CD14-positive monocyte (primary cell): ENCODE results near the gene SOWAHC. TPM values are rescaled to one million over a fixed set of nuclear protein-coding genes. Genes with fewer than 3 reads are reported as not detected.
A peak's percentile ranks its signal among the peaks of the same experiment; 100 is the strongest.

ENCODE experiments used
- DNase-seq, 3 donors: peaks; one replicate each; pipeline ENCODE4 v3.0.0-alpha.2; 2011 to 2022
- H2AFZ ChIP-seq: 2 replicates; pipeline ENCODE4 v1.6.0; 2012; ENCODE audit warnings: mild to moderate bottlenecking, low read depth, low read length, inconsistent platforms; ENCODE audit not compliant: insufficient read depth, poor library complexity, severe bottlenecking
- H3K27ac ChIP-seq, 2 donors: 1 replicate in 1 of 2; 2 replicates in 1 of 2; pipeline ENCODE4 v1.5.1; 2012 to 2013; ENCODE audit warnings: low read length in 2 of 2, control low read depth in 1 of 2, inconsistent platforms in 1 of 2, low read depth in 1 of 2, mild to moderate bottlenecking in 1 of 2
- H3K27me3 ChIP-seq, 2 donors: one replicate each; pipeline versions ENCODE4 v1.6.0 to v1.6.1; 2011 to 2013; ENCODE audit warnings: low read length in 2 of 2; ENCODE audit not compliant: control insufficient read depth in 2 of 2, insufficient read depth in 2 of 2
- H3K36me3 ChIP-seq, 2 donors: replicated peaks in 1 of 2; 1 replicate in 1 of 2; 2 replicates in 1 of 2; pipeline versions ENCODE4 v1.5.1 to v1.6.1; 2012 to 2013; ENCODE audit warnings: low read length in 2 of 2, control low read depth in 1 of 2, inconsistent platforms in 1 of 2, mild to moderate bottlenecking in 1 of 2; ENCODE audit not compliant: insufficient read depth in 2 of 2, control insufficient read depth in 1 of 2
- H3K4me1 ChIP-seq, 2 donors: 1 replicate in 1 of 2; 2 replicates in 1 of 2; pipeline versions ENCODE4 v1.5.1 to v1.6.1; 2012 to 2013; ENCODE audit warnings: low read length in 2 of 2, control low read depth in 1 of 2, inconsistent platforms in 1 of 2, mild to moderate bottlenecking in 1 of 2, moderate library complexity in 1 of 2; ENCODE audit not compliant: insufficient read depth in 2 of 2, control insufficient read depth in 1 of 2
- H3K4me2 ChIP-seq: replicated peaks from 2 replicates; pipeline ENCODE3; 2012; ENCODE audit warnings: low read length, moderate library complexity, mild to moderate bottlenecking; ENCODE audit not compliant: poor library complexity, severe bottlenecking; ENCODE audit errors: extremely low read depth
- H3K4me3 ChIP-seq, 3 experiments: fragments of 200-600 bp in 1 of 3; sonication (generic) in 1 of 3; replicated peaks in 1 of 3; 1 replicate in 2 of 3; 2 replicates in 1 of 3; pipeline ENCODE4 v1.5.1; 2011 to 2013; ENCODE audit warnings: low read length in 3 of 3, mild to moderate bottlenecking in 3 of 3, control low read depth in 2 of 3, low read depth in 2 of 3, inconsistent platforms in 1 of 3, moderate library complexity in 1 of 3
- H3K79me2 ChIP-seq: 2 replicates; pipeline ENCODE4 v1.6.0; 2012; ENCODE audit warnings: mild to moderate bottlenecking, control low read depth, inconsistent platforms, low read length, moderate library complexity; ENCODE audit not compliant: insufficient read depth
- H3K9ac ChIP-seq: 2 replicates; pipeline ENCODE4 v1.6.0; 2017; ENCODE audit warnings: low read length, mild to moderate bottlenecking; ENCODE audit not compliant: insufficient read depth, poor library complexity, severe bottlenecking
- H3K9me3 ChIP-seq, 2 donors: replicated peaks in 1 of 2; 1 replicate in 1 of 2; 2 replicates in 1 of 2; pipeline versions ENCODE4 v1.5.1 to v1.6.1; 2012 to 2013; ENCODE audit warnings: low read length in 2 of 2, control low read depth in 1 of 2; ENCODE audit not compliant: control insufficient read depth in 1 of 2, insufficient read depth in 1 of 2
- H4K20me1 ChIP-seq: 2 replicates; pipeline ENCODE4 v1.6.0; 2012; ENCODE audit warnings: mild to moderate bottlenecking, low read length, control low read depth, moderate library complexity; ENCODE audit not compliant: insufficient read depth
- H3K27ac Mint-ChIP-seq, 7 donors: one replicate each; pipeline ENCODE4 v1.8.0; 2020; ENCODE audit warnings: mild to moderate bottlenecking in 7 of 7, mixed read lengths in 7 of 7, moderate library complexity in 6 of 7, inconsistent platforms in 2 of 7
- H3K27me3 Mint-ChIP-seq, 3 donors: one replicate each; pipeline ENCODE4 v1.8.0; 2021 to 2022; ENCODE audit warnings: low read depth in 3 of 3, mild to moderate bottlenecking in 3 of 3, mixed read lengths in 3 of 3, moderate library complexity in 3 of 3, inconsistent platforms in 1 of 3
- H3K36me3 Mint-ChIP-seq, 2 donors: one replicate each; pipeline ENCODE4 v1.8.0; 2020; ENCODE audit warnings: mixed read lengths in 2 of 2, inconsistent platforms in 1 of 2, mild to moderate bottlenecking in 1 of 2
- H3K4me1 Mint-ChIP-seq: one replicate; pipeline ENCODE4 v1.8.0; 2020; ENCODE audit warnings: mild to moderate bottlenecking, mixed read lengths
- H3K4me3 Mint-ChIP-seq, 2 donors: one replicate each; pipeline ENCODE4 v1.8.0; 2020; ENCODE audit warnings: mild to moderate bottlenecking in 2 of 2, mixed read lengths in 2 of 2, moderate library complexity in 1 of 2
- H3K9me3 Mint-ChIP-seq, 7 donors: one replicate each; pipeline ENCODE4 v1.8.0; 2020 to 2022; ENCODE audit warnings: mixed read lengths in 7 of 7, mild to moderate bottlenecking in 6 of 7, moderate library complexity in 6 of 7, inconsistent platforms in 2 of 7
- CTCF ChIP-seq: fragments of 200-600 bp; IDR thresholded peaks from one replicate; pipeline ENCODE4 v1.8.0; 2022; ENCODE audit warnings: antibody characterized with exemption, mild to moderate bottlenecking
- WGBS: methylation state at CpG from one replicate; pipeline ENCODE4 v1.1.5; 2013; ENCODE audit warnings: missing lambda C conversion rate; ENCODE audit not compliant: insufficient coverage; 5-methylcytosine and 5-hydroxymethylcytosine counted together
- intact Hi-C, 2 donors: fragments of 100-400 bp; cut with micrococcal nuclease; formaldehyde crosslinking; loops; one replicate each; pipeline versions ENCODE4 v1.15.0 to v1.15.1; 2023
- polyA plus RNA-seq, 3 donors: library from polyadenylated mRNA; depleted of rRNA in 1 of 3; unstranded in 2 of 3; stranded (reverse) in 1 of 3; fragments of 300-500 nt in 2 of 3; fragments of >200 nt in 1 of 3; fragmentation: Illumina TruSeq in 2 of 3; gene quantifications; 1 replicate in 2 of 3; 2 replicates in 1 of 3; pipeline ENCODE4 v1.2.3, GENCODE V29; 2012 to 2021

SOWAHC gene
- polyA plus RNA-seq, 3 donors: 1.1 to 3.4 (median 2.7) TPM

GRCh38 chr2:109660046-109660860 lies 46.1 kb downstream of the SOWAHC start:
- Histone ChIP-seq H3K27me3 (peaks cover 0 to 5% of the 10 kb centered on the region in 2 donors), H3K4me2 (no peak overlapping the region), H3K9me3 (no peaks in the 10 kb centered on the region), H4K20me1 (no peaks in the 10 kb centered on the region), H3K79me2 (no peaks in the 10 kb centered on the region), H2AFZ (no peak overlapping the region), H3K4me1 (no peaks in the 10 kb centered on the region), H3K9ac (no peak overlapping the region), H3K36me3 (no peaks in the 10 kb centered on the region), H3K4me3 (no peak overlapping the region), H3K27ac (no peak overlapping the region)
- no peak overlapping the region for H3K4me3 Mint-ChIP-seq
- 100% methylated on average over 1 of the region's 3 CpGs for WGBS
- no peak for DNase-seq
- peaks cover 13 to 21% (median 19%) of the 10 kb centered on the region in 3 donors for H3K27me3 Mint-ChIP-seq
- TF ChIP-seq CTCF: no peak
- no peaks in the 10 kb centered on the region for H3K4me1 Mint-ChIP-seq
- intact Hi-C loops: loop anchor here in 1 of 2 donors (5.0 kb wide), 1 partner anchor 113 kb away; no protein-coding TSS in a partner anchor
- H3K27ac Mint-ChIP-seq: no peak overlapping the region
- no peaks in the 10 kb centered on the region for H3K36me3 Mint-ChIP-seq
- H3K9me3 Mint-ChIP-seq: peaks cover 0 to 3% (median 0%) of the 10 kb centered on the region in 7 donors

GRCh38 chr2:109662889-109663288 lies 48.7 kb downstream of the SOWAHC start:
- H2AFZ ChIP-seq: no peak overlapping the region
- no peaks in the 10 kb centered on the region for H3K36me3 ChIP-seq
- H3K4me3 ChIP-seq: no peak overlapping the region
- H3K9me3 ChIP-seq: no peaks in the 10 kb centered on the region
- no peak overlapping the region for H3K9ac ChIP-seq
- TF ChIP-seq CTCF: peak; percentile 29
- no peaks in the 10 kb centered on the region for H3K4me1 Mint-ChIP-seq
- no peak overlapping the region for H3K27ac Mint-ChIP-seq
- intact Hi-C loops: loop anchor here in 1 of 2 donors (5.0 kb wide), 1 partner anchor 116 kb away; no protein-coding TSS in a partner anchor
- H3K27me3 ChIP-seq: peaks cover 5 to 7% of the 10 kb centered on the region in 2 donors
- no peak overlapping the region for H3K27ac ChIP-seq
- peaks cover 0 to 3% (median 0%) of the 10 kb centered on the region in 7 donors for H3K9me3 Mint-ChIP-seq
- no peak overlapping the region for H3K4me2 ChIP-seq
- no peak overlapping the region for H3K4me3 Mint-ChIP-seq
- peak; percentile 6 to 13 (median 12) for DNase-seq
- no peaks in the 10 kb centered on the region for H4K20me1 ChIP-seq
- no peaks in the 10 kb centered on the region for H3K4me1 ChIP-seq
- peaks cover 13 to 22% (median 20%) of the 10 kb centered on the region in 3 donors for H3K27me3 Mint-ChIP-seq
- H3K79me2 ChIP-seq: no peaks in the 10 kb centered on the region
- H3K36me3 Mint-ChIP-seq: no peaks in the 10 kb centered on the region
